Right lobe of liver (tissue), 6 donors: ENCODE measurements around the gene ELMO1. TPM values are rescaled to one million over a fixed set of nuclear protein-coding genes. Genes with fewer than 3 reads are reported as not detected.

Source experiments
- ATAC-seq, 4 donors: fragments of 200-7000 bp; cut with Tn5 transposase; one replicate each; pipeline ENCODE4 v1.9.1; 2020; ENCODE audit warnings: mild to moderate bottlenecking in 4 of 4, moderate library complexity in 4 of 4
- DNase-seq, 3 donors: peaks; one replicate each; pipeline ENCODE4 v3.0.0-alpha.2; 2020
- H3K27ac ChIP-seq, 3 donors: fragments of 200-600 bp; one replicate each; pipeline ENCODE4 v1.8.0; 2022
- H3K27me3 ChIP-seq, 2 donors: fragments of 200-600 bp; one replicate each; pipeline ENCODE4 v1.8.0; 2022
- H3K36me3 ChIP-seq, 4 donors: fragments of 200-600 bp; sonication (generic) in 1 of 4; one replicate each; pipeline versions ENCODE4 v1.5.1 to v1.8.0; 2017 to 2022; ENCODE audit warnings: control low read depth in 1 of 4
- H3K4me1 ChIP-seq, 4 donors: fragments of 200-600 bp; sonication (generic) in 1 of 4; one replicate each; pipeline versions ENCODE4 v1.5.1 to v1.8.0; 2017 to 2022; ENCODE audit warnings: control low read depth in 1 of 4
- H3K4me3 ChIP-seq, 3 donors: fragments of 200-600 bp; one replicate each; pipeline ENCODE4 v1.8.0; 2022
- H3K9me3 ChIP-seq, 4 donors: fragments of 200-600 bp; sonication (generic) in 1 of 4; one replicate each; pipeline versions ENCODE4 v1.5.1 to v1.8.0; 2017 to 2022; ENCODE audit warnings: control low read depth in 1 of 4
- CTCF ChIP-seq, 4 donors: fragments of 200-600 bp in 3 of 4; fragments of 450-650 bp in 1 of 4; IDR thresholded peaks; one replicate each; pipeline versions ENCODE4 v1.5.1 to v1.8.0; 2016 to 2022; ENCODE audit warnings: antibody characterized with exemption in 4 of 4, mild to moderate bottlenecking in 2 of 4
- POLR2A ChIP-seq: fragments of 450-650 bp; IDR thresholded peaks from one replicate; pipeline ENCODE4 v1.6.1; 2017; ENCODE audit warnings: antibody characterized with exemption, mild to moderate bottlenecking
- whole genome bisulfite sequencing: methylation state at CpG from one replicate; pipeline ENCODE4 v1.1.6; 2018; ENCODE audit warnings: low coverage, low lambda C conversion rate; ENCODE audit not compliant: insufficient coverage; ENCODE audit errors: missing lambda C conversion rate; 5-methylcytosine and 5-hydroxymethylcytosine counted together
- intact Hi-C, 2 donors: fragments of 100-400 bp; cut with DNase I; formaldehyde crosslinking; loops; one replicate each; pipeline versions ENCODE4 v1.11.2 to v1.14.1; 2022
- total RNA-seq, 6 experiments: library from RNA; depleted of rRNA in 2 of 6; stranded (reverse); fragments of >200 nt in 2 of 6; fragmentation: NEBNext Ultra II Directional in 3 of 6; extraction: Animal tissue kit (Norgen Biotek cat#: 25700) in 3 of 6; gene quantifications; one replicate each; pipeline versions ENCODE4 v1.1.0 to v1.2.4, GENCODE V29; 2016 to 2023
- donor health status: DM: no; HTN: yes; CAD: no.
- donor health status: DM: no; HTN: no; CAD: no.
- donor health status: DM: no; HTN: no; CAD: no.
- donor health status: DM: no; HTN: yes; CAD: no.
- donor health status: DM: no; HTN: yes; CAD: no.

Gene ELMO1
- total RNA-seq, 6 experiments from 2014 or later = 18.4 to 55.4 (median 25.1) TPM

GRCh38 chr7:37312608-37313007 is 136.1 kb downstream of the ELMO1 start:
- no peak overlapping the region for H3K4me3 ChIP-seq
- TF ChIP-seq CTCF (IDR thresholded peaks at IDR 0.05) (no peak), POLR2A (no peak)
- H3K36me3 ChIP-seq = peaks cover 0 to 4% (median 0%) of the 10 kb centered on the region in 4 donors
- no peak for DNase-seq
- no peak overlapping the region for H3K27ac ChIP-seq
- H3K27me3 ChIP-seq = no peaks in the 10 kb centered on the region
- intact Hi-C loops = no loop called here
- 70% methylated on average over 1 of the region's 1 CpG for WGBS
- H3K9me3 ChIP-seq = no peaks in the 10 kb centered on the region
- H3K4me1 ChIP-seq = no peaks in the 10 kb centered on the region
- ATAC-seq = no peak

DNA sequence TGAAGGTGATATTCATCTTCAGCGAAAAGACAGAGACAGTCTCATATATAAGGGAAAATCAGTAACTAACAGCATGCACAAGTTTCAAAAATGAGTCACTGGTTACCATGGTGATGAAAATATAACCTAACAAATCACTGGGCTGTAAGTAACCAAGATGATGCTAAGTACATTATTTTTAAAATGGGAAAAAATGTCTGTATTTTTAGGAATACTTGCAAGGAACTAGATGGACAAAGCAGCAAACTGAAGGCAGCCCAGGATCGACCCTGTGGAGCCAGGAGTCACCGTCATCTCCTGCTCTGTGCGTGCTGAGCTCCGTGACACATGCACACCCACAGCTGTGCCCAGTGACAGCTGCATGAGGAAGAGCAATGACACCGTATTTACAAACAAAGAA is 137.3 kb downstream of the ELMO1 start:
- DNase-seq = no peak
- no peak for TF ChIP-seq CTCF (IDR thresholded peaks at IDR 0.05)
- no peak for TF ChIP-seq POLR2A
- peak; percentile 35 to 62 (median 48) for ATAC-seq
- peaks cover 0 to 4% (median 0%) of the 10 kb centered on the region in 4 donors for H3K36me3 ChIP-seq
- H3K9me3 ChIP-seq = no peaks in the 10 kb centered on the region
- H3K4me3 ChIP-seq = no peak overlapping the region
- no peaks in the 10 kb centered on the region for H3K27me3 ChIP-seq
- 46% methylated on average over 4 of the region's 6 CpGs for WGBS
- no peak overlapping the region for H3K27ac ChIP-seq
- intact Hi-C loops = no loop called here
- no peaks in the 10 kb centered on the region for H3K4me1 ChIP-seq

DNA sequence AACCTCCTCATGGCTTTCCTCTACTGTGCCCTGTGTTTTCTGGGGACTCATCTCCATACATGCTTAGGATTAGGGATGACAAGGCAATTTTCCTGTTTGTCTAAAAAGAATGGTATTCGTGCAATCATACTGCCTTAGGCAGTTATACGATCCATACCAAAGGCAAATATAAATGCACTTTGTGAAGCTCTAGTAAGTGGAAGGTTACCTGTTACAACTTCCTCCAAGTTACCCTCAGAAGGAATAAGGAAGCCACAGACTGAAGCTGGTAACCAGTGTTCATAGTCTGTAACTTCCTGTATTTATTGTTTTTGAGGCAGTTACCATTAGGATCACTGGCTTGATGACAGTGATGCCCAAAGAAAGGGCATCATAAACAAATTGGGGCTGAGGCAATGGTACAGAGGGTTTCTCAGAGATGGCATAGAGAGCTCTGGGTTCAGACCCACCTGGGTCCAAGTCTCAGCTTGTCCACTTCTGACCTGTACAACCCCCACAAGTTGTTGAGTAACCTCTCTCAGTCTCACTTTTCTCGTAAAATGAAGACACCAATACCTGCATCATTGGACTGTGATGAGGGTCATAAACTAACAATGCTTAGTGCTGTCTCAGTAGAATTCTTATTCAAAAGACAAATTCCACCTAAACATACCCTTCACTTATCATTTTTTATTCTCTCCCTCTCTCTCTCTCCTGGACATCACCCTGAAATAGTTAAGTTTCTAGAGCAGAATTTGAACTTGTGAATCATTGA is 138.2 kb downstream of the ELMO1 start:
- WGBS = 81% methylated on average over 3 of the region's 3 CpGs
- TF ChIP-seq CTCF (IDR thresholded peaks at IDR 0.05) = no peak
- no peak for TF ChIP-seq POLR2A
- peak; percentile 44 to 65 (median 55) for ATAC-seq
- H3K27me3 ChIP-seq = no peaks in the 10 kb centered on the region
- intact Hi-C loops = no loop called here
- no peak for DNase-seq
- H3K9me3 ChIP-seq = no peaks in the 10 kb centered on the region
- H3K4me3 ChIP-seq = no peak overlapping the region
- H3K4me1 ChIP-seq = no peaks in the 10 kb centered on the region
- H3K27ac ChIP-seq = no peak overlapping the region
- peaks cover 0 to 4% (median 0%) of the 10 kb centered on the region in 4 donors for H3K36me3 ChIP-seq

DNA sequence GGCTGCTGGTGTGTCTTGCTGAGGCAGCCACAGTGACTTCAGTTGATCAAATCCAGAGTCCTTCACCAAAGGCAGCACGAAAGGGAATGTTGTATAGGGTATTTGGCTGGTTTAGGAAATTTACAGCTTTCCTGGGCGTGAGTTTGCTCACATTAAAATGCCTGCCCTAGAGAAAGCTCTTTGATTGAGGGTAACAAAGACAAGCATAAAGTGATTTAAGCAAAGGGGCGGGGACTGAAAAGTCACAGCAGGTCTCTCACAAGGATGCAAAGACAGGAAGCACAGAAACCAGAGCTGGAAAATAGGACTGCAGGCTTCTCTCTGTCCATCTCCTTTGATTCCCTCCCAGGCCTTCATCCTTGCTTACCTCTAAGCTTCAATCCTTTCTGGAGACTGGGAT is 139.2 kb downstream of the ELMO1 start:
- ATAC-seq (no peak), DNase-seq (no peak)
- Histone ChIP-seq H3K9me3 (no peaks in the 10 kb centered on the region), H3K27ac (no peak overlapping the region), H3K27me3 (no peaks in the 10 kb centered on the region), H3K36me3 (peaks cover 0 to 4% (median 0%) of the 10 kb centered on the region in 4 donors), H3K4me1 (no peaks in the 10 kb centered on the region), H3K4me3 (no peak overlapping the region)
- 95% methylated on average over 3 of the region's 3 CpGs for WGBS
- intact Hi-C loops = no loop called here
- TF ChIP-seq POLR2A (no peak), CTCF (IDR thresholded peaks at IDR 0.05) (no peak)
